G401.6 (cell line): ENCODE measurements around the gene IRGQ.
"Not testable (repeated sequence)": the region's sequence is repeated elsewhere in the genome, so short reads cannot be mapped to it uniquely, and the experiment has no call there.

Experiments used
- FAIRE-seq: peaks from 2 replicates; lab custom pipeline; 2012; peaks lifted over from hg19 to GRCh38; lab: Jason Lieb, UNC

Gene IRGQ

DNA sequence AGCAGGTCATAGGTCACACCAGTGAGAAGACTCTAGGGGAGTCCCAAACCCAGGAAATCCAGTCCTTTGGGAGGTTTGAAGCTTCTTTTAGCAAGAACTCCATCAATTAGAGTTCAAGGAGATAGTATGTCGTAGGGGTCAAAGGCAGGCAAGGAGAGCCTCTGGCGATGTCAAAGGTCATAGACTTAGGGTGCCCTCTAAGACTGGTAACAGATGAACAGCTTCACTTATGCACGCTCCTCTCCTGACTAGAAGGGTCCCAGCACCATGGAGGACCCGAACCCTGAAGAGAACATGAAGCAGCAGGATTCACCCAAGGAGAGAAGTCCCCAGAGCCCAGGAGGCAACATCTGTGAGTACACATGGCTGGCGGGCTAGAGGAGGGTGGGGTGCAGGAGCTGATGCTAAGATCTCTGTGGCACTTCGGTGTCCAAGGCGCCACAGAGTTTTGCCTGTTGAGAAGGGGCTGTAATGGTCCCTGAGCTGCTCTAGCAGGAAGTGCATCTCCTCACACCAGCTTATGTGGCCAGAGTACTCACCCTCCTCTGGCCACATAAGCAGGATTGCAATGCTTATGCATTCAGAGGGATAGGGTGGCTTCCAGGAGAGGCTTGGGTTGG is 1.0 kb upstream of the IRGQ start:
- FAIRE-seq = no peak

DNA sequence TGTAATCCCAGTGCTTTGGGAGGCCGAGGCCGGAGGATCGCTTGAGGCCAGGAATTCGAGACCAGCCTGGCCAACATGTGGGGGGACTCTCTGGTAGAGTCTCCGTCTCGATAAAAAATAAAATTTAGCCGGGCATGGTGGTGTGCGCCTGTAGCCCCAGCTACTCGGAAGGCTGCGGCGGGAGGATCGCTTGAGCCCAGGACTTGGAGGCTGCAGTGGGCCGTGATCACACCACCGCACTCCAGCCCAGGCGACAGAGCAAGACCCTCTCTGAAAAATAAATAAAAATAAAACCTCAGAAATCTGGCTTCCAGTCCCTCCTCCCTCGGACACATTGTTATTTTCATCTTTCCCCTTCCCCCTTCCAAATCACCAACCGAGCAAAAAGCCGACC is 332 bp downstream of the IRGQ start:
- no peak for FAIRE-seq

DNA sequence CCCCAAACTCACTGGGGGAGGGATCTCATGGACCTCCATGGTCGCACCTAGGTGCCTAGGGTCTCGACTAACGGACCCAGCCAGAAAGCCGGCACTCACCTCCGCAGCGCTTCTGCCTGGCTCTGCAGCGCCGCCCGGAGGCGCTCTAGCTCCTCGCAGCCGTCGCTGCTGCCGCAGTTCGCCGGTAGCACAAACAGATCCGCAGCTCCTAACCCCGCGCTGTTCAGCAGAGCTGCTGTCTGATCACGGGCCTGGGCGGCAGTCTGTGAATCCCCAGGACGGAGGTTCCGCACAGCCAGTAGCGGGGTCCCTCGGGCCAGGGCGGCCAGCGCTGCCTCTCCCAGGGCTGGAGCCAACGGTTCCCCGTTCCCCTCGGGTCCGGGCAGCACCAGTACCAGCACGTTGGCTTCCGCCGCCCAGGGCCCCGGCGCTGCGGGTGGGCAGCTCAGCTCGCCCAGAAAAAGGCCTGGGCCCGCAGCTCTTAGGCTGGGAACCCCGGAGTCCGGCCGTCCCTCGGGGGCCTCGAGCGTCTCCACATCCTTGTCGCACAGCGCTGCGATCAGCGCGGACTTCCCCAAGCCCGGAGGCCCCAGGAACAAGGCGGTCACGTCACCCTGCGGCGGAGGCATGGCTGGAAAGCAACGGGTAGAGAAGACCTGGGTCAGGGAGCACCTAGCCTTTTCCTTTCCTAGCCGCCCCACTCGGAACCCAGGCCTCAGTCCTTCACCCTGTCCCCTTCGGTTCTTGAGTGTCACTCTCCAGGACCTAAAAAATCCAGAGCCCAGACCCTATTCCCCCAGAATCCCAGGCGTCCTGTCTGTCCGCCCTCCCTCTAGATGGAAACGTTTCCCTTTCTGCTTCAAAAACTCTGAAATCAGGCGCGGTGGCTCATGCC is 977 bp downstream of the IRGQ start:
- FAIRE-seq = no peak

DNA sequence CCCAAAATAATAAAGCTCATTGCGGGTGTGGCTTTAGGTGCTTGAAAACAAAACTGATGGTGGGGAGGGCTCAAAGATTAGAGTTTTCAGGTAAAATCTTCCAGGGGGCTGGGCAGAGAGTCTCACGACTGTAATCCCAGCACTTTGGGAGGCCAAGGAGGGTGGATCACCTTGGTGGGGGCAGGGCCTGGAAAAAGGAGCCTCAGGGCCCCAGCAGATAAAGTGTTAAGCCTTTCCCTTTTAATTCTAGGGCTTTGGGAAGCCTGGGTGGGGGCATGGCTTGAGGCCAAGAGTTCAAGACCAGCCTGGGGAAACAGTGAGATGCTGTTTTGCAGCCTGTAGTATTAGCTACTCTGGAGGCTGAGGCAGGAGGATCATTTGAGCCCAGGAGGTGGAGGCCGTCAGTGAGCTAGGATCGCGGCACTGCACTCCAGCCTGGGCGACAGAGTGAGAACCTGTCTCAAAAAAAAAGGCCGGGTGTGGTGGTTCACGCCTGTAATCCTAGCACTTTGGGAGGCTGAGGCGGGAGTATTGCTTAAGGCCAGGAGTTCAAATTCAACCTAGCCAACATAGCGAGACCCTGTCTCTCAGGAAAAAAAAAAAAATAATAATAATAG is 1.7 kb downstream of the IRGQ start:
- FAIRE-seq = no peak

DNA sequence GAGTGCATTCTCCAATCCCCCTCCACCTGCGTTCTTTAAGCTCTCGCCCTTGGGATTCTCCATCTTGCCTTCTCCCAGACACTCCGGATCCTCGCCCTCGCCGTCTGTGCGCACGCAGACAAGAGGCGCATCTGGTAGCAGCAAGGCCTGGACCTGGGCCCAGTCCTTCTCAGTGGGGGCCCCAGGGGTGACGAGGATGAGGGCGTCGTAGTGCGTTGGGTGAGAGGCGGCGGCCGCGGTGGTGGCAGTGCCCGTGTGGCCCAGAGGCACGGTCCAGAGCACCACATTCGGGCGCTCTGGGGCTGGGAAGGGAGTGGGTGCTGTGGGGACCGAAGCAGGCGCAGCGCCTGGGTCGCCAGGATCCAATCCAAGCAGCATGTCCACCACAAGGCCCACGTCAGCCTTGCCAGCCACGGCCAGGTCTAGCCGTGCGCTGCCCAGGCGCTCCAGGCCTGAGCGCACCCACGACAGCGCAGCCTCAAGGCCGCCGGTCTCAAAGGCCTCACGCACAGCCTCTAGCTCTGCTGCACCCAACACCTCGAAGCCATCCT is 3.1 kb downstream of the IRGQ start:
- no peak for FAIRE-seq

DNA sequence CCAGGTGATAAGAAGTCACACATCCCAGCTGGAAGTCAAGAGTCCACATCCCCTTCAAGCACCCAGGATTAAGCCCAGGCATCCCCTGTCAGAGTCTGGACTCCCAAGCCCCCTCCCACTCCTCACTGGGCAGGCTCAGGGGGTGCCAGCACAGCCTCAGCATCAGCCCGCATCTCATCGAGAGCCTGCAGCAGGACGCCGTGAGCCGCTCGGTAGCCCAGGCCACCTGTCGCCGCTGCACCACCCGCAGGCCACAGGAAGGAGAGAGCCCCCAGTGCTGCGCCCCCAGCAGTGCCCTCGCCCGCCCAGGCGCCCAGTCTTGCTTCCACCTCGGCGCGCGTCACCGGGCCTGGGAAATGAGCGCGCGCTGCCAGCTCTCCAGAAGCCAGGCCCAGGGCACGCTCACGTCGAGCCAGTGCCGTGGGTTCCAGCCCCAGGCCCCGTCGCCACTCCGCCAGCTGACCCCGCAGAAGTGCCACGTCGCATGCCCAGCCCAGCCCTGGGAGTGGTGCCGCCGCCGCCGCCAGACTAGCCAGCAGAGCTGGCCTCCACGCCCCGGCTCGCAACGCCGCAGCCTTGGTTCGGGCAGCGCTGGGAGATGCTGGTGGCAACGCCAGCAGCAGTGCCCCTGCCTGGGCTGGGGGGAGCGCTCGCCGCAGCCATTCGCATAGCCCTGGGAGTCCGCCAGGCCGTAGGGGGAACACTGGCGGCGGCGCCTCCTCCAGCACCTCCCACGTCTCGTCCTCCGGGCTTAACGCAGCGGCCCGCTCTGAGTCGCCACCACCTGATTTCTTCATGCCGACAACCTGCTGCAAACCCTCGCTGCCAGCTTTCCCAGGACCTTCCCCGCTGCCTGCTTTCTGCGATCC is 3.8 kb downstream of the IRGQ start:
- FAIRE-seq = no peak

DNA sequence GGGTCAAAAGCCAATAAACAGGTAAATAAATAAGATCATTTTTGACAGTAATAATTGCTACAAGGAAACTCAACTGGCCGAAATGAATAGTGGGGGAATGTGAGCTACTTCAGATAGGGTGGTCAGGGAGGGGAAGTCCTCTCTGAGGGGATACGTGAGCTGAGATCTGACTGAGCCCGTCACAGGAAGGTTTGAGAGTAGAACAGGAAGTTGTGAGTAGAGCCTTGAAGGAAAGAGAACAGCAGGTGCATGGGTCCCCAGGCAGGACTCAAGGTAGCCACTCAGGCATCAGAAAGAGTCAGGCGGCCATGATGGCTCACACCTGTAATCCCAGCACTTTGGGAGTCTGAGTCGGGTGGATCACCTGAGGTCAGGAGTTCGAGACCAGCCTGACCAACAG is 6.3 kb downstream of the IRGQ start:
- no peak for FAIRE-seq

DNA sequence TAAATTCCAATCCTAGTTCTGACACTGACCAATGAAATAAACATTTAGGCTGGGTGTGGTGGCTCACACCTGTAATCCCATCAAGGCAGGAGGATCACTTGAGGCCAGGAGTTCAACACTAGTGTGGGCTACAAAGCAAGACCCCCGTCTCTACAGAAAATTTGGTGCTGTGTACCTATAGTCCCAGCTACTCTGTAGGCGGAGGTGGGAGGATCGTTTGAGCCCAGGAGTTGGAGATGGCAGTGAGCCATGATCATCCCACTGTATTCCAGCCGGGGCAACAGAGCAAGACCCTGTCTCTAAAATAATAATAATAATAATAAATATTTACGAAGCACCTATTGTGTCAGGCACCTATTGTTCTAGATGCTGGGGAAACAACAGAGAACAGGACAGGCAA is 6.7 kb downstream of the IRGQ start:
- FAIRE-seq = no peak

DNA sequence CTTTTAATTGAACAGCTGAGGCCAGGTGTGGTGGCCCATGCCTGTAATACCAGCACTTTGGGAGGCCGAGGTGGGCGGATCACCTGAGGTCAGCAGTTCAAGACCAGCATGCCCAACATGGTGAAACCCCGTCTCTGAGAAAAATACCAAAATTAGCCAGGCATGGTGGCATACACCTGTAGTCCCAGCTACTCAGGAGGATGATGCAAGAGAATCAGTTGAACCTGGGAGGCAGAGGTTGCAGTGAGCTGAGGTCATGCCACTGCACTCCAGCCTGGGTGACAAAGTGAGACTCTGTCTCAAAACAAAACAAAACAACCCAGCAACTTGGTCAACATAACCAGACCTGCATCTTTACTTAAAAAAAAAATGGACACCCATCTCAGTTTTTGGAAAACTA is 8.9 kb downstream of the IRGQ start:
- FAIRE-seq = not testable (repeated sequence)

DNA sequence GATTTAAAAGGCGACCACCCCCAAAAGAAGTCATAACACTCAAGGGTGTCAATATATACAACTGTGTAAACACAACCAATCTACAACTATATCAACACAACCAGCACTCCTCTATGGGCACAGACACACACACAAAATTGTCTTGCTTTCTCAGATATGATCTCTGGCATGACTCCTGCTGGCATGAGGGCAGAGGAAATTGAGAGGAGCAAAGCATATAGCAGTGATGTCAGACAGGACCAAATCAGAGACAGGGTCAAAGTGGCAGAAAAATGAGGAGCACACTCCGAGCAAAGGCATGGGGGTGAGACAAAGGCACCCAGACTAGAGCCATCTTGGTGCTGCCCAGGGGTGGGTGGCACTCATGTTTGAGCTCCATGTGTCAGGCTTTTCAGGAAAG is 9.6 kb downstream of the IRGQ start:
- no peak for FAIRE-seq

DNA sequence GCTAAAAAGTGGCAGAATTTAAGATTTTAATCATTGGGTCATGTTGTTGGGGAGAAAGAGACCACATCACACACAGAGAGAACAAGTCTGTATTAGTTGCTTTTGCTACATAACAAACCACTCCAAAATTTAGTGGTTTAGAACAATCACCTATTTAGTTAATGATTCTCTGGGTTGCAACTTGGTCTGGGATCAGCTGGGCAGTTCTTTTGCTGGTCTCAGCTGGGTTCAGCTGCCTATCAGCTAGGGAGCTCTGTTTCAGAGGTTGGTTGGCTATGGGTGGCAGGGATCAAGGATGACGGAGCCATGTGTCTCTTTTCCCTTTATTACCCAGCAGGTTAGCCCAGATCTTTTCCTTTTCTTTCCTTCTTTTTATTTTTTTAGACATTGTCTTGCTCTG is 11.4 kb downstream of the IRGQ start:
- FAIRE-seq = no peak

DNA sequence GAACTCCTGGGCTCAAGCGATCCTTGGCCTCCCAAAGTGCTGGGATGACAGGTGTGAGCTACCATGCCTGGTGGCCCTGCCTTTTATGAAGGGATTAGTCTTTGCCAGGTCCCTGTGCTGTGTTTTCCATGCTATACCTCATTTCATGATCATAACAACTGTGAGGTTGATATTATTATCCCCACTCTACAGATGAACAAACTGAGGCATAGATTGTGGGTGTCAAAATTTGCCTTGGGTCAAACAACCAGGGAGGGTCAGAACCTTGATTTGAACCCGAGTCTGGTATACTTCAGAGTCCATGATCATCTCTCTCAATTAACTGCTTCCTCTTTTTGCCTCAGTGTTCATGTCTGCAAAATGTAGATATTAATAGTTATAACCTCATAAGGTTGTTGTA is 13.4 kb downstream of the IRGQ start:
- FAIRE-seq = no peak

DNA sequence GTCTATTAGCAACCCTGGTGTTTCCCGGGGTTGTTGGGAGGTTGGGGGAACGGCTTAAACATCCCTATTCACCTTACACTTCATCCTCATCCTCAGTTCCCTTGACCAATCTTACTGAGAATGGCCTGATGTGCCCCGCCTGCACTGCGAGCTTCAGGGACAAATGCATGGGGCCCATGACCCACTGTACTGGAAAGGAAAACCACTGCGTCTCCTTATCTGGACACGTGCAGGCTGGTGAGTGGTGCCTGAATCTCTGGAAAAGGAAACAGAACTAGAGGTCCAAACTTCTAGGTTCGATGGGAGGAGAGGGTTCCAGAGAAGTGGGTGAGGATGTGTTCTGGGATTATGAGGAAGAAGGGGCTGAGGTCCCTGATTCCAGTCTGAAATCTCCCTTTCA is 14.5 kb downstream of the IRGQ start:
- no peak for FAIRE-seq

DNA sequence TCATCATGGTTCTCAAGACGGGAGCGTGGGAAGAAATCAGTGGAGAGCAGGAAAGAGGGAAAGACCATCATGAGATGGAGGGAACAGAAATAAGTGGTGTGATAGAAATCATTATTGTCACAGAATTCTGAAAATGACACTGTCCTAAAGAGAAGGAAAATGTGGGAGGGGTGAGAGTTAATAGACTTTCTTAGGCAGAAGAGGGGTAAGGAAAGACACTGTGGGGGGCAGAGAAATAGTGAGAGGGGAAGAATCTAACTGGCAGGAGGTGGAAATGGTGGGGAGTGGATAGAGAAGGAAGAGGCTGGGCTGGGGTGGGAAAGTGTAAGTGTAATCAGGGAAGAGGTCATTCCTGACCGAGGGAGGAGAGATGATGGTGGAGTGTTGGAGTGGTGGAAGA is 17.1 kb downstream of the IRGQ start:
- FAIRE-seq = no peak

DNA sequence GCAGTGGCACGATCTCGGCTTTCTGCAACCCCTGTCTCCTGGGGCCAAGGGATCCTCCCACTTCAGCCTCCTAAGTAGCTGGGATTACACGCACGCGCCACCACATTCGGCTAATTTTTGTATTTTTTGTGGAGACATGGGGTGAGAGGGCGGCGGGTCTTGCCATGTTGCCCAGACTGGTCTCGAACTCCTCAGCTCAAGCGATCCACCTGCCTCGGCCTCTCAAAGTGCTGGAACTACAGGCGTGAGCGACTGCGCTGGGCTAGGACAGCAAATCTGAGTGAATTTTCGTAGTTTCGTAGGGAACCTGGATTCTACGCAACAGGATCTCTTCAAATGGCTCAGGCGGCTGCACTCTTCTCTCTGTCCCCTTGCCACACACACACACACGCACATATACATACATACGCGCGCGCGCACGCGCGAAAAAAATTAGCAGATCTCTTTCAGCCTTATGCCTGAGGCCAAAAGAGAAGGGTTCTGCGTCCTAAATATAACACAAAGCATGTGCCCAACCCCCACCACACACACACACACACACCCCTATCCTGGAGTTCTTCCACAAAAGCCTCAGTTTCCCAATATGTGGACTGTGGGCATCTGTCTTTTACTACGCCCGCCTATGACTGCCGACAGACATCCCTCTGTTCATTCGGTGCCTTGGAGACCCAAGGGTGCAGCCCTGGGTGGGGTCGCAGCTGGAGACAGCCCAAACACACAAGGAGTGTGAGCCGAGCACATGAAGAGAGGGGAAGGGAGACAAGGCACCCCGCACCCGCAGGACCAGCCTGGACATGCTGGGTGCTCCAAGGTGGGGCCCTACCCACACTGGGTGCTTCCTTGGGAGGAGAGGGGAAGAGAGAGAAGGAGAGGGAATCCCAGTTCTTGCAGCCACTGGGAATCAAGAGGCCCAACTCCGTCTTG is 19.7 kb downstream of the IRGQ start:
- no peak for FAIRE-seq

DNA sequence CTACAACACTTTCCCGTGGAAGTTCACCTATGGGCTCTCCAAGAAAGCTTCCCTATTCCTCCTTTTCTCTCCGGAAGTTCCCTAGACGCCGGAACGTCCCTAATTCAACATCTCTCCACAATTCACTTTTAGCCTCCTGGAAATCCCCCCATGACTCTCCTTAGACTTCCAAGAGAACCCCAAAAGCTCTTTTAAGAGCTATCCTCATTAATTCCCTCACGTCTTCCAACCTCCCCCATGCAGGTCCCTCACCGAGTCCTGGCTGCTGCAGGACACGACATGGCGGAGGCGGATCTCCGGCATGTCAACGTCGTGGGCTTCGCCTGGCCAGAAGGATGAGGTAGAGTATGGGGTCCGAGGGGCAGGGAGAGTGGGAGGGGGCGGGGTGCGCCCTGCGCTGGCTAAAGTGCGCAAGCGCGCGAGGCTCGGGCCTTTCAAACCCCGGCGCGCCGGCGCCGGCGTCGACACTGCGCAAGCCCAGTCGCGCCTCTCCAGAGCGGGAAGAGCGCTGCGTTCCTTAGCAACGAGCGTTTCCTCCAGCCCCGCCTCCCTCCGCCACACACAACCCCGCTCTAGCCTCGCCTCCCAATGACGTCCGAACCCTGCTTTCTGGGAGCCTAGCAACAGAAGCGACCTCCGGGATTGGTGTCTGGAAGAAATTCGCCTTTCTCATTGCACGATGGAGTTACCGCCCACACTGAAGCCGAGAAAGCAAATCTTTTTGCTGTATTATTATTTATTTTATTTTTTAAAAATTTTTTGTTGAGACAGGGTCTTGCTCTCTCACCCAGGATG is 20.6 kb downstream of the IRGQ start, which contains the start of the genes PINLYP and XRCC1:
Gene PINLYP (plus strand): TSS at position 646 of the 795 bp plus-strand sequence. CDS start 1,391 bp downstream, outside the sequence.
Gene XRCC1 (minus strand): TSS at position 372 of the 795 bp plus-strand sequence. CDS start 69 bp downstream, at position 303.
- peak; percentile 99 for FAIRE-seq

DNA sequence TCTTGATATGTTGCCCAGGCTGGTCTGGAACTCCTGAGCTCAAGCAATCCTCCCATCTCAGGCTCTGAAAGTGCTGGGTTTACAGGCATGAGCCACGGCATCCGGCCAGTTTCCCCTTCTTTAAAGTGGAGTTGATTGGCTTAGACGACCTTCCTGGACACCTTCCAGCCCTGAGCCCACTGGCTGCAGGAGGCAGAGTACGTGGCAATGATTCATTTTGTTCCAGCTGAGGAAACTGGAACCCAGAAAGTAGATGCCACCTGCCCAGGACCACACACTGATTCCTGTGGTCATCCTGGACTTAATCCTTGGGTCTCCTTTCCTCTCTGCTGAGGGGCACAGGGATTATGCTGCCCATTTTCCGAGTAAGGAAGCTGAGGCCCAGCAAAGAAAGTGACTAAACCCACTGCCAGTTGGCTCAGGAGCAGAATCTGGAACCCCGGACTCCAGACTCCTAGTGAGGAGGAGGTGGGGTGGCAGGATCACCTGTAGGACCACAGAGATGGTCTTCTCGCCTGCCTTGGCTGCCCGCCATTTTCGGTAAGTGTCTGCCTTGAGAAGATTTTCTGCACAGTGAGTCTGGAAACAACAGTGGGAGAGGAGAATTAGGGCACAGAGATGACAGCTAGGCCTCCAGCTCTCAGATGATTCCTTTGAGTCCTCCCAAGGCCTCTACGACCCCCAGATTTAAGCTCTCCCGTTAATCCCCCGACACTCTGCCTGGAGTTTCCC is 21.3 kb downstream of the IRGQ start:
- FAIRE-seq = no peak

DNA sequence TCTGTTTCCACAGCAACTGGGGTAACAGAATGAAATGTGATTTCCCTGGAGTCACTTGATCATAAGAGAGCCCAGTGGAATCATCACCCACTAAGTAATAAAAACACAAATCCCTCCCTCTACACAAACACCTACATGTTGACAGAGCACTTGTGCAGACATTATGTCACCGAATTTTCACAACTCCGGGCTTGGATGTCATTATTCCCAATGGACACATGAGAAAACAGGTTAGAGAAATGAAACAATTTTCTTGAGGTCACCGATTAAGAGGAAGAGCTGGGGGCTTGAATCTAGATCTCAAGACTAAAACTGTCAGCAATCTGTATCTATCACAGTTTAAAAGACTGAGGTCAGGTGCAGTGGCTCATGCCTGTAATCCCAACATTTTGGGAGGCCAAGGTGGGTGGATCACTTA is 23.8 kb downstream of the IRGQ start:
- FAIRE-seq = no peak

DNA sequence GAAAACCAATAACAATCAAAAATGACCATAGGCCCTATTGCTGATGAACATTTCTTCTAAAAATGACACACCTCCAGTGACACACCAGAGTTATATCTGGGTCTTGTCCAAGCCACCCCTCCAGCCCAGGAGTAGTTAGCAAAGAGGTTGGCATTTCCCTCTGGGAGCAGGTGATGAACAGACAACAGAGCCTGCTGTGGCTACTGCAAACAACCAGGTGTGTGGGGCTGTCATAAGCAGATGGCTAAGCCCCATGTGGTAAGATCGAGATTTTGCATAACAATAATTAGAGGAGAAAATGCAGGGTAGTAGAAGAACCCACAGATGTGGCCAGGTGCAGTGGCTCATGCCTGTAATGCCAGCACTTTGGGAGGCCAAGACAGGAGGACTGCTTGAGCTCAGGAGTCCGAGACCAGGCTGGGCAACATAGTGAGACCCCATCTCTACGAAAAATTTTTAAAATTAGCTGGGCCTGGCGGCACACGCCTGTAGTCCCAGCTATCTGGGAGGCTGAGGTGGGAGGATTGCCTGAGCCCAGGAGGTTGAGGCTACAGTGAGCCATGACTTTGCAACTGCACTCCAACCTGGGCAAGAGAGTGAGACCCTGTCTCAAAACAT is 25.7 kb downstream of the IRGQ start:
- FAIRE-seq = no peak
